HEK293 (cell line): Measurements from ENCODE around the gene GPHN.

Source experiments
- CTCF ChIA-PET: fragments of 350-600 bp; formaldehyde crosslinking; extraction: SDS; loops from one replicate; lab custom pipeline; 2021; ENCODE audit warnings: antibody characterized with exemption; lab: Yijun Ruan, JAX
- POLR2A ChIA-PET: fragments of 300-600 bp; formaldehyde crosslinking; extraction: SDS; loops from one replicate; lab custom pipeline; 2020; ENCODE audit warnings: antibody characterized with exemption, inconsistent platforms; lab: Yijun Ruan, JAX
- H3K27ac ChIP-seq: fragments of 200-500 bp; sonication (Bioruptor generic); 2 replicates; pipeline ENCODE4 v1.5.1; 2014; ENCODE audit warnings: low read depth, low read length, control low read depth, inconsistent platforms; ENCODE audit errors: extremely low read depth
- H3K36me3 ChIP-seq, 2 experiments: fragments of 200-500 bp in 1 of 2; sonication (Bioruptor generic) in 1 of 2; 1 replicate in 1 of 2; 2 replicates in 1 of 2; pipeline ENCODE4 v1.5.1; 2014 to 2017; ENCODE audit warnings: inconsistent platforms in 2 of 2, low read length in 2 of 2; ENCODE audit not compliant: control insufficient read depth in 2 of 2, insufficient read depth in 1 of 2
- H3K4me1 ChIP-seq: fragments of 200-500 bp; sonication (Bioruptor generic); 2 replicates; pipeline ENCODE4 v1.5.1; 2014; ENCODE audit warnings: mild to moderate bottlenecking, low read length, inconsistent platforms; ENCODE audit not compliant: control insufficient read depth, insufficient read depth
- H3K4me3 ChIP-seq: 2 replicates; pipeline ENCODE4 v1.5.1; 2011; ENCODE audit warnings: low read depth, mild to moderate bottlenecking, control low read depth, low read length, moderate library complexity
- H3K9me3 ChIP-seq: fragments of 200-500 bp; sonication (Bioruptor generic); 2 replicates; pipeline ENCODE4 v1.5.1; 2014; ENCODE audit warnings: low read depth, low read length, inconsistent platforms; ENCODE audit not compliant: control insufficient read depth, insufficient read depth
- BCL6B ChIP-seq: fragments of 450-650 bp; formaldehyde crosslinking; IDR thresholded peaks from 2 replicates; pipeline ENCODE4 v1.5.1; 2017; ENCODE audit warnings: missing biosample characterization, missing genetic modification characterization
- HIC1 ChIP-seq: fragments of 450-650 bp; formaldehyde crosslinking; IDR thresholded peaks from 2 replicates; pipeline ENCODE4 v1.5.1; 2016; ENCODE audit warnings: missing biosample characterization, missing genetic modification characterization
- INSM2 ChIP-seq: fragments of 450-650 bp; formaldehyde crosslinking; IDR thresholded peaks from 2 replicates; pipeline ENCODE4 v1.5.1; 2016; ENCODE audit warnings: missing biosample characterization, missing genetic modification characterization
- MYNN ChIP-seq: fragments of 450-650 bp; formaldehyde crosslinking; IDR thresholded peaks from 2 replicates; pipeline ENCODE4 v1.5.1; 2016; ENCODE audit warnings: missing biosample characterization, missing genetic modification characterization, borderline replicate concordance
- REPIN1 ChIP-seq: fragments of 450-650 bp; formaldehyde crosslinking; IDR thresholded peaks from 2 replicates; pipeline ENCODE4 v1.5.1; 2017; ENCODE audit warnings: missing biosample characterization, missing genetic modification characterization, low read depth
- SCRT2 ChIP-seq: fragments of 450-650 bp; formaldehyde crosslinking; IDR thresholded peaks from 2 replicates; pipeline ENCODE4 v1.5.1; 2016; ENCODE audit warnings: missing biosample characterization, missing genetic modification characterization
- SETDB1 ChIP-seq: IDR thresholded peaks from one replicate; pipeline ENCODE4 v1.6.1; 2017; ENCODE audit warnings: mild to moderate bottlenecking, low read length, moderate library complexity, mixed read lengths; ENCODE audit not compliant: insufficient read length
- YY2 ChIP-seq: fragments of 450-650 bp; formaldehyde crosslinking; IDR thresholded peaks from 2 replicates; pipeline ENCODE4 v1.5.1; 2016; ENCODE audit warnings: missing biosample characterization, missing genetic modification characterization
- ZBTB10 ChIP-seq: fragments of 450-650 bp; formaldehyde crosslinking; IDR thresholded peaks from 2 replicates; pipeline ENCODE4 v1.5.1; 2016; ENCODE audit warnings: missing biosample characterization, missing genetic modification characterization
- ZBTB8A ChIP-seq: fragments of 450-650 bp; formaldehyde crosslinking; IDR thresholded peaks from 2 replicates; pipeline ENCODE4 v1.5.1; 2016; ENCODE audit warnings: missing biosample characterization, missing genetic modification characterization
- ZFHX2 ChIP-seq: fragments of 450-650 bp; formaldehyde crosslinking; conservative IDR thresholded peaks from 2 replicates; pipeline ENCODE4 v1.5.1; 2016; ENCODE audit warnings: missing biosample characterization, missing genetic modification characterization
- ZNF112 ChIP-seq: fragments of 450-650 bp; formaldehyde crosslinking; IDR thresholded peaks from 2 replicates; pipeline ENCODE4 v1.5.0; 2017; ENCODE audit warnings: missing biosample characterization, missing genetic modification characterization
- ZNF148 ChIP-seq: fragments of 450-650 bp; formaldehyde crosslinking; IDR thresholded peaks from 2 replicates; pipeline ENCODE4 v1.5.0; 2017; ENCODE audit warnings: missing biosample characterization, missing genetic modification characterization, borderline replicate concordance
- ZNF155 ChIP-seq: fragments of 450-650 bp; formaldehyde crosslinking; IDR thresholded peaks from 2 replicates; pipeline ENCODE4 v1.5.1; 2016; ENCODE audit warnings: missing biosample characterization, missing genetic modification characterization
- ZNF24 ChIP-seq: fragments of 450-650 bp; formaldehyde crosslinking; IDR thresholded peaks from 2 replicates; pipeline ENCODE4 v1.5.1; 2016; ENCODE audit warnings: missing biosample characterization, missing genetic modification characterization
- ZNF341 ChIP-seq: fragments of 450-650 bp; formaldehyde crosslinking; IDR thresholded peaks from 2 replicates; pipeline ENCODE4; 2016; ENCODE audit warnings: low read depth, missing biosample characterization, missing genetic modification characterization
- ZNF398 ChIP-seq: fragments of 450-650 bp; formaldehyde crosslinking; IDR thresholded peaks from 2 replicates; pipeline ENCODE4 v1.5.1; 2017; ENCODE audit warnings: missing biosample characterization, missing genetic modification characterization
- ZNF449 ChIP-seq: fragments of 450-650 bp; formaldehyde crosslinking; IDR thresholded peaks from 2 replicates; pipeline ENCODE4 v1.5.1; 2017; ENCODE audit warnings: missing biosample characterization, mild to moderate bottlenecking, missing genetic modification characterization, moderate library complexity
- ZNF639 ChIP-seq: fragments of 450-650 bp; formaldehyde crosslinking; IDR thresholded peaks from 2 replicates; pipeline ENCODE4 v1.5.1; 2016; ENCODE audit warnings: missing biosample characterization, missing genetic modification characterization
- ZNF654 ChIP-seq: fragments of 450-650 bp; formaldehyde crosslinking; IDR thresholded peaks from 2 replicates; pipeline ENCODE4 v1.5.1; 2016; ENCODE audit warnings: low read depth, missing biosample characterization, missing genetic modification characterization
- ZNF660 ChIP-seq: fragments of 450-650 bp; IDR thresholded peaks from 2 replicates; pipeline ENCODE4 v1.5.1; 2018; ENCODE audit warnings: missing biosample characterization, mild to moderate bottlenecking, missing genetic modification characterization
- ZNF791 ChIP-seq: fragments of 450-650 bp; formaldehyde crosslinking; IDR thresholded peaks from 2 replicates; pipeline ENCODE4 v1.5.1; 2016; ENCODE audit warnings: missing biosample characterization, missing genetic modification characterization

GPHN gene

GRCh38 chr14:66606826-66607225 is 98.9 kb downstream of the GPHN start (continued):
- no peak for TF ChIP-seq ZNF398 (tag by site-specific recombination)
- no peak for TF ChIP-seq ZFHX2 (tag by site-specific recombination)
- TF ChIP-seq ZNF660 (tag by site-specific recombination): no peak
- no peak for TF ChIP-seq ZNF112
- TF ChIP-seq ZBTB8A (tag by site-specific recombination): no peak
- no peak for TF ChIP-seq ZNF449 (tag by site-specific recombination)
- TF ChIP-seq ZNF155 (tag by site-specific recombination): no peak
- TF ChIP-seq ZNF639: no peak
- no peak for TF ChIP-seq MYNN (tag by site-specific recombination)
- TF ChIP-seq REPIN1 (tag by site-specific recombination): no peak
- no peak for TF ChIP-seq ZNF148
- no peak for TF ChIP-seq ZNF791
- TF ChIP-seq ZNF24 (tag by site-specific recombination): no peak

- Histone ChIP-seq H3K9me3 (no peaks in the 10 kb centered on the region; the same call in 1 of the 2 replicates), H3K36me3 (no peaks in the 10 kb centered on the region), H3K4me3 (no peak overlapping the region), H3K27ac (no peak overlapping the region), H3K4me1 (no peaks in the 10 kb centered on the region)
- CTCF ChIA-PET: interaction anchor here (0.6 to 1.5 kb wide), 2 partner anchors 52 to 493 kb away, joined by 3 to 4 read pairs; no protein-coding TSS in a partner anchor
- POLR2A ChIA-PET: no interaction called here
- TF ChIP-seq BCL6B (no peak), SCRT2 (tag by site-specific recombination) (peak; percentile 41; the same call in 1 of the 2 replicates), ZNF654 (tag by site-specific recombination) (0 out of 2 replicates have a peak, but pooled peaks have one; percentile 12), ZBTB10 (no peak), YY2 (tag by site-specific recombination) (no peak), ZNF341 (tag by site-specific recombination) (no peak), INSM2 (tag by site-specific recombination) (no peak), SETDB1 (peak; percentile 51), HIC1 (tag by site-specific recombination) (no peak)
Observed at GRCh38 chr14:66610154-66610563, 102.2 kb downstream of the GPHN start.
